MV-4-11 (cell line): ENCODE data around the gene DGKB.

ENCODE experiments used
- DNase-seq: peaks from one replicate; lab custom pipeline; 2025; lab: John Stamatoyannopoulos, UW

The DGKB gene

DNA sequence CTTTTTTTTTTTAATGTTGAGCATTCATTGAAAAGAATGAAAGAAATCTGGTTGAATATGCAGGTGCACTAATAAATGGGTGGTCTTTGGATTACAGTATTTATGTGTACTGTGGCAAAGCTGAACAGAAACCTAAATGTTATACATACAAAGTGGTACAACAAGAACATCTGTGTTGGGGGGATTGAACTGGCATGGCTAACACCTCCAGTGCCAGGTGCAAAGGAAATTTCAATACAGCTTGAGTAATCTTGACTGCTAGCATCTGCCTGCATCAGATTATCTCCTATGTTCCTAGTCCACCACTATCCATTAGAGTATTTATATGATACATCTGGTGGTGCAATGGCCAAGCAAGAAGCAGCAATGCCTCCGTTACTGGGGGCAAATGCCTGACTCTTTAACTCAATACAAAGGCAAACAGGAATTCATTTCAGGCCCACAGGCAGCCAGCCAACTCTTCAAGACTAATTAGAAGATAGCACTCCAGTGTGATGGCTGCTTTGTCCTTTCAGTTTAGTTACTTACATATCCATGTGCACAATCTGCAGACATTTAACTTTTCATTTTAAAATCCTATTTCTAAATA lies 692.6 kb downstream of the DGKB start:
- no peak for DNase-seq

DNA sequence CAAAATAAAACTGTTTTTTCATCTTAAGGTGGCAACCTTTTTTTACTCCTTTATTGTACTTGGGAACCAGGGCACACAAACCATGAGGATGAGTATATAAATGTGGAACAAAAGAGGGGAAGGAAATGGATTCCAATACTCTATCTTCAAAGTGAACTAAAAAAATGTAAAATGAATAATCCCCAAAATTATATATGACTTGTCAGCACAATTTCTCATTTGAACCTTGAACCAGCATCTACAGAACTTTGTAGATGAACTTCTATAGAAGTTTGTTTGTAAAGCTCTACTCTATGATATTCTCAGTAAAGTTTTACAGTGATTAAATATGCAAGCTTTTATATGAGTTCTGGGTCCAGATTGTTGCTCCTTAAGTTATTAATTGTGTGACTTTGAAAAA lies 694.8 kb downstream of the DGKB start:
- DNase-seq, result no peak

DNA sequence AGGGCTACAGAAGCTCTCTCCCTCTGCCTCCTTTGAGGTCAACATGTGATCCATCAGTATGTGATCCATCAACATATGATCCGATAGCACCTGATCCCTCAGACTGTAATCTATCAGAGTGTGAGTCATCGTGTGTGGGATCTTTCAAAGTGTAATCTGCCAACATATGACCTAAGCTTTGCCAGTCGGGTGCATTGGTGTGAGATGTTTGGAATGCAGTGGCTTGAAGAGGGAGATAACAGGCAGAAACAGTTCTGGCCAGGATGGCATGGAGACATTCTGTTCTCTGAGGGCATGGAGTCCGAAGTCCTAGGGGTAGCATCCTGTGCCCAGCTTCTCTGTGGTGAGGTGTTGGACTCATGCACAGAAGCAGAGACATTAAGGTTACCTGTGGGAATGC lies 695.4 kb downstream of the DGKB start:
- no peak for DNase-seq

DNA sequence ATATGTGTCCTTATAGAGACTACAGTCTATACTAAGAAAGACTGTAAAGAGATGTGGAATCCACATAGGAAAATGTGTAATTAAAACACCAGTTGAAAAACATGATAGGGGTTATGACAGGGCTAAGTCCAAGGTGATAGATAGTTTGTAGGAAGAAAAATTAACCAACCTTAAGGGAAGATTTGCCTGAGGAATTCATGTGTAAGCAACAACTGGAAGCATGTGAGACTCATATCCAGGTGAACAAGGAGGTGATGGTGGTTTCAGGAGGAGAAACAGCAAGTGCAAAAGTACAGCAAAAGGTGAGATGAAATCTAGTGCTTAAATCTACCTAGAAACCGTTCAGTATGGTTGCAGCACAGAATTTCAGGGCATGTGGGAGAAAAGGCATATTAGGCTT lies 696.4 kb downstream of the DGKB start:
- no peak for DNase-seq

DNA sequence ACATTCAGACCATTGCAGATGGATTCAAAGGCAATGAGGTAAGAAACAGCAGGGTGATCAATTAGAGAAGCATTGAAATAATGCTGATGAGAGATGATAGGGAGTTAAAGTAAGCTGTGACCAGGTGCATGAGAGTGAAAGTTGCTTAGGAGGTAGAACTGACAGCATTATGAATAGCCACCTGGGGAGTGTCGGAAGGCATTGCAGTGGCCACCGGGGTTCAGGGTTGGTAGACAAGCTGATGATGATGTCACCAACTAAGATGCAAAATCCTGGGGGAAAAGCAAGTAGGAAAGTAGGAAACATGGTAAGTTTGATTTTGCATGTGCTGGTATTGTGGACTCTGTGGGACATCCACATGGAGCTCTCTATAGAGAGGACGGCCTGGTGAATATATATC lies 701.2 kb downstream of the DGKB start:
- no peak for DNase-seq

DNA sequence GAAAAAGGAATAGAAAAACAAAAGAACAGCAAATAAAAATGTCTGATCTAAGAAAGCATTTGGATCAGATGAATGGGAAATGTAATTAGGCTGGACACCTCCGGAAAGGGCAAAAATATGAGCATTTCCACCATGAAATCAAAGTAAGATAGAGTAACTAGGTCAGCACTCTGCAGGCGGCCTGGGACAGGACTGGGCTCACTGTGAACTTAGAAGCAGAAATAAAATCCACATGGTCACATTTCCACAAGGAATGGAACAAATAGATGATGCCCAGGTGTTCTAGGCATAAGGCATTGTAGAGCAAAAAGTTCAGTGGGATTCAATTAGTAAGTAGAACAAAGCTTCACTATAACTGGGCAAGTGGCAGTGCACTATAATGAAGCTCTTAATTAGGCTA lies 703.2 kb downstream of the DGKB start:
- no peak for DNase-seq

DNA sequence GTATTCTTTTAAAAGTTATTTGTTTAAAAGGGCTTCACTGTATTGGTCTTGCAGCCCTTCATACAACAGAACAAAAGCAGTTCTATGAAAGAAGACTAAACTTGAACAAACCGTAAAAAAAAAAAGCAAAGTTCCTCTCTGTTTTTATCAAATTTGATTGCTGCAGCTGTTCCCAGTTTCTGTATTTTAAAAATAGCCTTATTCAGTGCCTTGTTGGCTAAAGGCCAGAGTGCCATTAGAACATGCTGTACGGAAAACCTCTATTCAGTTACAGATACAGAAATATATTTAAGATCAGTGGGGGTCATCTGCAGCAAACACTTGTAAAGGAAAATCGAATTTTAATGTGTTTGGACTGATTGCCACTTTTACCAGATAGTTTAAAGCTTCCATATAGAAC lies 705.3 kb downstream of the DGKB start:
- no peak for DNase-seq

DNA sequence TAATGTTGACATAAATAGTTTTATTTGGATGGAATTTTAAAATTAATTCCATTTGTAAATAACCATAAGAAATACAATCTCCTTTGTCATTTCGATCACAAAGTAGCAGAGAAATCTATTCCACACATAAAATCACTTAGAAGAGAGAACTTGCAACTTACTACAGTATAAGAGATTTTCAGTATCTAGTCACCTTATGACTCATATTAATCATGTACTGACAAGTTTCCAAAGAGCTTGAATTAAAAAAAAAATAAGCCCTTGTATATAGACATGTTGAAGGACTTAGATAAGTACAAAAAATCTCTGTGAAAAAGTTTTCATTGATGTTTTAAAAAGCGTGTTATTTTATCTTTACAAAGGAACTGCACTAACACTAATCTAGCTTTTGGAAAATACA lies 706.0 kb downstream of the DGKB start:
- DNase-seq, result no peak

DNA sequence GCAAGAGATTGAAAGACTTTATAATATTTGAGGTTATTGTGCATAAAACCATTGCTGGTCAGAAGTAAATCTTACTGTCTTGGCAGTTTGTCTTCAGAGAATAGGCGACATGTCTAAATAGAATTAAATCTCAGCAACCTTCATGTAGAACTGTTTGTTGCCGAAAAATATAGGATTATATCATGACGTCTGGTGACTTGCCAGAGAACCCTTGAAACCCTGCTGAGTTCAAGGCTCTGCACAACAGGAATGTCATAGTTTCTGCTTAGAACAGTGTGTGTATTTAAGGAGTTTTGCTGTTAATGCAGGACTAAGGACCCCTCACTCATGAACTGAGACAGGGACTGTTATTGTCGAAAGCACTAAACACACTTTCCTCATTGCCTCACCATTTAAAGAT lies 706.7 kb downstream of the DGKB start:
- no peak for DNase-seq

DNA sequence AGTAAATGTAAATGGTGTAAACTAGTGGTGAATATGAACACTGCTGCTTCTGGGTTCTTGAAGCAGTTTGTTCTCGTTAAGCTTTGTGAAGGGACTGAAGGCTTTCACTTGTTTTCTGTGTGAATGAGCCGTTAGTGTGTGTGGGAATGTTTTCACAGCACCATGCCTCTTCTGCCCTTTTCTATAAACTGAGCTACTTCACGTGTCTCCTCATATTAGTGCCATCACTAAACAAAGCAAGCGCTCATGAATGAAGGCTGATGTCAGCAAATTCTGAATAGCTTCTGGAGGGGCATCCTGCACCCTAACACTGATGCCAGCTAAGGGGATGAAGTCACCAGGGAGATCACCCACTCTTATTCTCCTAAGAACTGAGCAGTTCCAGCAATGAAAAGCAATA lies 707.5 kb downstream of the DGKB start:
- DNase-seq, result no peak

DNA sequence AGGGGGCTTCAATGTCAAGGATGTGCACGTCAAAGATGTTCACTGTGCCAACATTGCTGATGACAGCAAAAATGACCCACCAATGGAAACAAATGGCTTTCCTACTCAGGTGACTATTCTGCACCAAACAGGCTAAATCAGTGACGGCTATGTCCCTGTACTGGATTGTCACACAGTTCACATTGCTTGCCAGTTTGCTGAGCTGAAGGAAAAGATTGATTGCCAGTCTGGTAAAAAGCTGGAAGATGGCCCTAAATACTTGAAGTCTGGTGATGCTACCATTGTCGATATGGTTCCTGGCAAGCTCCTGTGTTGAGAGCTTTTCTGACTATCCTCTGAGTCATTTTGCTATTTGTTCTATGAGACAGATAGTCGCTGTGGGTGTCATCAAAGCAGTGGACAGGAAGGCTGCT lies 710.9 kb downstream of the DGKB start:
- DNase-seq, result no peak

DNA sequence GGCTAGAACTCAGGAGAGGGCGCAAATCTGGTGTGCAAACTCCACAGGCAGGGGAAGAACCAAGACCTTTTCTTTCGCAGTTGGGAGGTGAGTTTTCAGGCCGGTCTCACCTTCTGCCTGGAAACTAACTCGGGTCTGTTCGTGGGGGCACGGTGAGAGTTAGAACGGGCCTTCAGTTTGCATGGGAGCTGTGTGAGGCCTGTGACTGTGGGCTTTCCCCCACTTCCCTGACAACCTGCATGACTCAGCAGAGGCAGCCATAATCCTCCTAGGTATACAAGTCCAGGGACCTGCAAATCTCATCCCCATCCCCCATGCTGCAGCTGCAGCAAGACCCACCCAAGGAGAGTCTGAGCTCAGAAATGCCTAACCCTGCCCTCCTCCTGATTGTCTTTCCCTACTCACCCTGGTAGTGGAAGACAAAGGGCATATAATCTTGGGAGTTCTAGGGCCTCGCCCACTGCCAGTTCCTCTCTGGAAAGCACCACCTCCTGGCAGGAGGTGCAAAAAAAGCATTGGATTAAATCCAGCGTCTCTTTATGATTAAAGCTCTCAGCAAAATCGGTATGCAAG lies 718.2 kb downstream of the DGKB start:
- DNase-seq, result no peak

DNA sequence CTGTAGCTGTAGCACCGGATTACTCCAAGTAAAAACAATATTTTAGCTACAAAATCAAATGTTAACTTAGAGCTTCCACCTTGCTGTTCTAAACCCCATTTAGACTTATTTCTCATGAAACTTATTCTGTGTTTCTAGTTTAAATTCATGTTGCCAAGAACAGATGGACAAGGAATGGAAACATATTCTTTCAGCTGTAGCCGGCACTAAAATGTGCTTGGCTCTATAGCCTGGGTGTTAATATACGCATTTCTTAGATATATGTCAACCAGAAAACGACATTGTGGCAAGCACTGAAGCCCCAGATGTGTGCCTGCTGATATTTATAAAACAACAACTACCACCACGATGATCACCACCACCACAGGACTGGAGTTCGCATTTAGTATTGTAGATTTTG lies 722.8 kb downstream of the DGKB start:
- DNase-seq, result no peak

DNA sequence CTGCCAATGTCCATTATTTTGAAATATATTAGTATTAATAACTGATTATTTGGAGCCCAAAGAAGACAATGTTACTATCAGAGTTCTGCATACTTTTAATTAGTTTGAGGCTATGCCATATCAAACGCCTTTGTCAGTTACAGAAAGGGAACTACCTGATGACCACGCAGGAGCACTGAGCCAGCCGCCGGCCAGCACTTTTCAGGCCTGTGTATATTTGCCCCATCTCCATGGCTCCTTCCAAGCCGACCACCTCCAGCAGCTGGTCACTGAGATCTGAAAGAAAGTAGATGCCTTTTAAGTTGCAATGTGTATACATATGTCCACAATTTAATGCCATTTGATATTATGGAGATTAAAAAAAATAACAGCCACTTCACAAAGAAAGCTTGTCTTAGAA lies 724.7 kb downstream of the DGKB start:
- no peak for DNase-seq

DNA sequence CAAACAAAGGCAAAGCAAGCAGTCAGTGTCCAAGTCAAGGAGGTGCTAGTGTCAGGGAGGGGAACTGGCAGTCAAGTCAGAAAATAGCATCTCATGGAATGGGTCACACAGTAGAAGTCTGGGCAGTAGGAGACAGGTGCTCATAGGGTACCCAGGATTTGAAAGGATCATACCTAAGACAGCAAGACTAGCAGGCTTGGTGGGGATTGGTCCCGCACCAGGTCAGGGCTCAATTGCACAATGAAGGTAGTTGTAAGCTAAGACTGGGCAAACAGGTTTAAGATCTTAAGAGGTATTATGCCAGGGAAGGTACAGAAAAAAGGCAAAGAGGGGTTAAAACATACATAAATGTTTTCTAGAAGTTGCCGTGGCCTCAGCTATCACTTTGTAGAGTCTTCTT lies 731.7 kb downstream of the DGKB start:
- no peak for DNase-seq

DNA sequence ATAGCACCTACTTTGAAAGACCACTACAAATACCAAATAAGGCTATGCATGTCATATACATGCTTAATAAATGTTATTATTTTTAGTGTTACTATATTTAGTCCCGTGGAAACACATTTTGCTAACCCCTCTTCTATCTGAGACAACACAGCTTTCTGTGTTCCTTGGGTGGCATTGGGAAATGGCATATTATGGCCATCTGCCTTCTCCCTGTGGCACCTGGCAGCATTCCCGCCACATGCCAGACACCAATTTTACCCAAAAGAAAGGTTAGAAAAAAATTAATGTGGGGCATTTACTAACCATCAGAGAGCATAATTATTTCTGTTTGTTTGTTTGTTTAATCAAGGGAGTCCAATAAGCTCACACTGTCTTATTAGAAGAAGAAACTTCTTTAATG lies 744.4 kb downstream of the DGKB start:
- DNase-seq, result no peak

DNA sequence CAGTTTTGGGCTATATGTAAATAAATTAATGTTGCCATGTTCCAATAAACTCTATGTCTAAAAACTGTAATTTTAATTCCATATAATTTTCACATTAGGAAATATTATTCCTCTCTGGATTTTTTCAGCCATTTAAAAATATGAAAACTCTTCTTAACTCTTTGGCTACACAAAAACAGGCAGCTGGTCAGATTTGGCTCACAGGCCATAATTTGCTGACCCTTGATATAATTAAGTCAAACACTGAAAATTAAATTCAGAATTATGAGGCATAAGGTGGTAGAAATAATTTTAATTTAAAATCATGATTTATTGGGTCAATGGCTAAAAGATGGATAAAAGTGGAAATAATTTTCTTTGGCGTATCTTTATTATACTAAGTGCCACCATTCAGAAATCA lies 746.1 kb downstream of the DGKB start:
- no peak for DNase-seq

DNA sequence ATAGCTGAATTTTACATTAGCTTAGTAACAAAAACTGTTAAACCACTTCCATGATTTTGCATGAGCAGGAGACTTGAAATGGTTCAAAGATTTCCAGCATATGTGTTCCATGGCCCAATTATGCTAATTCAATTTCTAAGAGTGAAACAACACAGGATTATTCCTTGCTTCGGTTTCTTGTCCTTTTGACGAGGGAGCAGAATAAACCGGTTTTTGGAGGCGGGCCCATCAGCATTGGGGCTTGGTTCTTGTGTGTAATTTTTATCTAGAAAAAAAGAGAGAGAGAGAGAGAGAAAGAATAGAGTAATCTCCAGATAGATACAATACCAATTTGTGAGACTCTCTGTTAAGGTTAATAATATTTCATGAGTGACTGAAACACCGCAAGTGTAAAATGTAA lies 753.6 kb downstream of the DGKB start:
- no peak for DNase-seq

DNA sequence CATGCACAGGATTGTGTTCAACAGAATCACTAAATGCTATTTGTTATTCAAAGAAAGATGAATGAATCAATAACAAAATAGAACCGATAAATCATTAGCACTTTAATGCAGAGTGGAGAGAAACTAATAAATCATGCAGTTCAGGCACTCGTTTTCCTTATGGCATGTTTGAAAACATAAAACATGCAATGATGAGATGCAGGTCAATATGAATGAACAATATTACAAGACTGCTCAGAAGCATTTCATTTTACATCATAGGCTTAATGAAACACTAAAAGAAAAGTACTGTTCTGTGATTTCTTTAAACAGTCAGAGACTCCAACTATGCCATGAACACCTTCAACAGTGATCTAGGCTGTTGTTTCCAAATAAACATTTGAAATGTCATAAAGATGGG lies 755.0 kb downstream of the DGKB start:
- no peak for DNase-seq

DNA sequence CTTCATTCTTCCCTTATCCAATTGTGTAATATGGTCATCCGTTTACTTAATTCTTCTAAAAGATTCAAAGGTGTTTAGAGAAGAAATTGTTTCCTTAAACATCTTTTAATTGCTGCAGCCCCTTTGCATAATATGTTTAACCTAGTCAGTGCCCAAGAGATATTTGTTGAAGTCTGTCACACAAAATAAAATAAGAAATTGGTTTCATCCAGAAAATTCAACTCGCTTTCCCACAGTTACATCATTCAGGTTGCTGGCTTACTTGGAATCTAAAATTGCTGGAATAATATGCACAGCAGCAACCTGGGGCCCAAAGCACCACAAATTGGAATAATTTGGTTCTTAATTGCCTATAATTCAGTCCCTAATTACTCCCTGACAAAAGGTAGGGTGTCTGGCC lies 758.0 kb downstream of the DGKB start:
- DNase-seq, result no peak

DNA sequence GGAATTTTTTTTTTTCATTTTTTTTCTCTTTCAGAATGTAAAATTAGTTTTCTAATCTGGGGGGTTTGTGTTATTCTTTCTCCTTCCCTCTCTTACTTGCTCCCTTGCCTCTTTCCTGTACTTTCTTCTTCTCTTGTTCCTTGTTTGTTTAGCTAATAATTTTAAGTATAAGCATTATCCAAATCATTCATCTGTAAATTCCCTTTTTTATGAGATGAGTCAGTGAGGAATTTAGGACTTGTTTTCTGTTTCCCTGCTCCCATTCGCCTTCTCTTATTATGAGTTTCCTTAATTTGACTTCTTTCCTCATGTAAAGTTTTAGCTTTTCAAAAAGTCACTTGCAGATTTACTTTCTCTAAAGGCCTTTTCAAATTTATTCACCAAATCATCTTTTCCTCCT lies 758.4 kb downstream of the DGKB start:
- DNase-seq, result no peak

DNA sequence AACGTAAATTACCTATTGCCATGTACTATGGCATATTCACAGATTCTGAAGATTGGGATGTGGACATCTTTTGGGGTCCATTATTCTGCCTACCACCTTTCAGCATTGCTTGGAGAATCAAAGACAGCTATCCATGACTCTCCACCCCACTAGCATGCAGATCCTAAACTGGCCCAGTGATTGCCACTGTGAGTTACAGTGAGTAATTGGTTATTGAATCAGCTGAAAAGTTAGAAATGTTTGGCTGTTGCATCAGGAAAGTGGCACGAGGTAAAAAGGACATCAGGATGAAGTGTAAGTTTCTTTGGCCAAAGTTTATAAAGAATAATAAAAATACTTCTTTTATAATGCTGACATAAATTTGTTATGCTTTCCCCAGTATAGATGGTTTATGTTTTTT lies 764.9 kb downstream of the DGKB start:
- no peak for DNase-seq

DNA sequence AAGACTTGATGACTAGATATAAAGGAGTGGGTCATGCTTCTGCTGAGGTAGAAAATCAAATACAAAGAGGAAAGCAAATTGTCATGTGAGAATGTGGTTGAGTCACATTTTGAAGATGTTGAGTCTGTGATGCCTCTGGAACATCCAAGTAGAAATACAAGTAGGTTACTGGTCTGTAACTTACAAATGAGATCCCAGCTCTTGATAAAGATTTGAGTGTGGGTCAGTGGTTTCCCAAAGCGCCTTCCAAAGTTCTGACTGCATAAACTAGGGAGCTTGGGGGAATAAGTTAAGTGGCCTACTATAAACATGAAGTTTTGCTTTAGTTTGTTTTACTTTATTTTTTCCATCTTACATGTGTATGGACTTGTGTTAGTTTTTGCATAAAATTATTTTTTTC lies 768.8 kb downstream of the DGKB start:
- no peak for DNase-seq

DNA sequence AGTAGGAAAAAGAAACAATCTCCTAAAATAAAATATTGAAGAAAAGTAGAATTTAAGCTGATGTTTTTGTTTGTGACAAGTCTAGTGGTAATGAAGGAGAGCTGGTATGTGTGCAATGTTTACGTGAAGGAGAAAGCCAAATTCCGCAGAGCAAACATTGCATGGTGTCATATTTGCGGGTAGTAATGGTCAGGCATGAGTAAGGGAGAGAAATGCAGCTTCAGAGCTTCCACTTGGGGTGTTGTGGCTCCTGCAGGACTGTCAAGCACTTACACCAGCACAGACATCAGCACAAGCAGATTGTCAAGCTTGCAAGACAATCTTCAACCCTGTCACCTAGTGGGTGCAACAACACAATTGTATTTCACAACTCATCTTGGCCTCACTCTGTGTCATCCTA lies 776.6 kb downstream of the DGKB start:
- no peak for DNase-seq

DNA sequence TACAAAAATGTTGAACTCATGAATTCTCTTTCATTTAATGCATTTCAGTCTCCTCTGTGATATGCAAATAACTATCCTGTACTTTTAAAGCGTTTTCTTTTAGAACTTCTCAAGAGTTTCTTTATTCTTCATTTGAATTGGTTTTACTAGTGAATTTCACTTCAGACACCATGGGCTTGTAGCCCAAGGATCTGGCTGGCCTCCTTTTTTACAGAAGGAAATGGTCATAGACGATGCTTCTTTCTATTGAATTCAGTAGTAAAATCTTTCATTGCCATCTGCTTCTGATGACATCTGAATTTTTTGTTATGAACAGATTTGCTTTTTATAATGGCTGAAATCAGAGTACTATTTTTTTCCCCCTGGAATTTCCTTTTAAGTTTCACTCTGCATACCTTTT lies 777.8 kb downstream of the DGKB start:
- no peak for DNase-seq
